OCI-LY1 (cell line): ENCODE measurements around the gene DALRD3.

Source experiments
- H2AFZ ChIP-seq: fragments of 200-600 bp; sonication (generic), shearing (Covaris generic); 2 replicates; pipeline ENCODE4 v1.6.0; 2014; ENCODE audit warnings: antibody characterized with exemption, mild to moderate bottlenecking, low read length
- H3F3A ChIP-seq: fragments of 200-600 bp; sonication (generic), shearing (Covaris generic); 2 replicates; pipeline ENCODE4 v1.6.0; 2014; ENCODE audit warnings: mild to moderate bottlenecking, antibody characterized with exemption, low read length, moderate library complexity; ENCODE audit not compliant: insufficient read depth
- H3K27ac ChIP-seq: fragments of 200-600 bp; sonication (generic); 2 replicates; pipeline ENCODE4 v1.5.1; 2014; ENCODE audit warnings: low read length, mixed run types, mild to moderate bottlenecking, low read depth; ENCODE audit not compliant: poor library complexity, severe bottlenecking
- H3K27me3 ChIP-seq: fragments of 200-600 bp; sonication (generic); 2 replicates; pipeline ENCODE4 v1.6.0; 2014; ENCODE audit warnings: antibody characterized with exemption, mild to moderate bottlenecking, low read length, moderate library complexity; ENCODE audit not compliant: insufficient read depth
- H3K36me3 ChIP-seq: fragments of 200-600 bp; sonication (generic); 2 replicates; pipeline ENCODE4 v1.6.1; 2014; ENCODE audit warnings: mild to moderate bottlenecking, antibody characterized with exemption, low read length, moderate library complexity, mixed read lengths; ENCODE audit not compliant: insufficient read depth
- H3K4me1 ChIP-seq: fragments of 200-600 bp; sonication (generic); 2 replicates; pipeline ENCODE4 v1.5.1; 2014; ENCODE audit warnings: mild to moderate bottlenecking, low read length, moderate library complexity; ENCODE audit not compliant: insufficient read depth, severe bottlenecking
- H3K4me2 ChIP-seq: fragments of 200-600 bp; sonication (generic), shearing (Covaris generic); 2 replicates; pipeline ENCODE4 v1.6.1; 2014; ENCODE audit warnings: low read length
- H3K4me3 ChIP-seq: fragments of 200-600 bp; sonication (generic); 2 replicates; pipeline ENCODE4 v1.5.1; 2014; ENCODE audit warnings: low read length, low read depth, mild to moderate bottlenecking, mixed read lengths; ENCODE audit not compliant: poor library complexity, severe bottlenecking
- H3K79me2 ChIP-seq: fragments of 200-600 bp; shearing (Covaris generic); 2 replicates; pipeline ENCODE4 v1.6.1; 2016; ENCODE audit warnings: mixed run types, low read length, mixed read lengths; ENCODE audit not compliant: insufficient read depth
- H3K9ac ChIP-seq: fragments of 200-600 bp; sonication (generic), shearing (Covaris generic); 2 replicates; pipeline ENCODE4 v1.6.1; 2014; ENCODE audit warnings: mild to moderate bottlenecking, low read length, mixed read lengths
- H3K9me2 ChIP-seq: fragments of 200-600 bp; sonication (generic), shearing (Covaris generic); 2 replicates; pipeline ENCODE4 v1.6.1; 2014; ENCODE audit warnings: low read depth, mild to moderate bottlenecking, low read length, mixed read lengths
- H3K9me3 ChIP-seq: fragments of 200-600 bp; shearing (Covaris generic); 2 replicates; pipeline ENCODE4 v1.6.1; 2014; ENCODE audit warnings: low read length, mixed read lengths
- H4K20me1 ChIP-seq: fragments of 200-600 bp; sonication (generic), shearing (Covaris generic); 2 replicates; pipeline ENCODE4 v1.6.0; 2016; ENCODE audit warnings: mild to moderate bottlenecking, low read length; ENCODE audit not compliant: insufficient read depth
- CTCF ChIP-seq: fragments of 200-600 bp; sonication (generic), shearing (Covaris generic); IDR thresholded peaks from 2 replicates; pipeline ENCODE4 v1.5.1; 2017; ENCODE audit warnings: mild to moderate bottlenecking, antibody characterized with exemption, low read length, moderate library complexity, mixed read lengths
- EZH2 ChIP-seq: fragments of 200-600 bp; sonication (generic), shearing (Covaris generic); IDR thresholded peaks from 2 replicates; pipeline ENCODE4 v1.8.0; 2017; ENCODE audit warnings: borderline replicate concordance, mixed run types, mild to moderate bottlenecking, antibody characterized with exemption, low read length, moderate library complexity, mixed read lengths

Gene DALRD3

DNA sequence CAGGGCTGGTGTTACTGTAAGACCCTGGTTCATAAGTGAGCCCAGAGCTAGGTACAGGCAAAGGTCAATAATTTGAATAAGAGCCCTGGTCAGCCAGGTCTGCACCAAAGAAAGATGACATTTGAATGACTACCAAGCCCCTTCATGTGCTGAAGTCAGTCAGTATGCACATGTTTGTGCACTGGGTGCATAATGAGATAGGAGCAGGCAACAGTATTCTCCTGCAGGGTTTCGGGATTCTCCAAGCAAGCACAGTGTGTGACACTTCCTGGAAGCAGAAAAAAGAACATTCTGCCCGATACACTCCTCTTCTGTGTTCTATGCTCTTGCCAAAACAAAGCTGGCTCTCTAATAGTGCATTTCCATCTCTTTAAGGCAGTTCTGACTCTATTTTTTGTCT is 16.3 kb upstream of the DALRD3 start:
- Histone ChIP-seq H3K4me3 (no peak overlapping the region), H3F3A (0 out of 2 replicates have a peak, but pooled peaks cover 1% of the 10 kb centered on the region), H3K4me1 (peaks cover 1% of the 10 kb centered on the region), H3K27ac (no peak overlapping the region), H2AFZ (no peak overlapping the region), H3K9ac (no peak overlapping the region), H3K79me2 (no peaks in the 10 kb centered on the region), H3K36me3 (peaks cover 72% of the 10 kb centered on the region), H3K4me2 (no peak overlapping the region), H3K27me3 (no peaks in the 10 kb centered on the region), H3K9me3 (no peaks in the 10 kb centered on the region), H4K20me1 (no peaks in the 10 kb centered on the region), H3K9me2 (no peaks in the 10 kb centered on the region)
- TF ChIP-seq CTCF: no peak
- no peak for TF ChIP-seq EZH2

GRCh38 chr3:49032646-49033304 is 14.4 kb upstream of the DALRD3 start:
- Histone ChIP-seq H3K9me3 (no peaks in the 10 kb centered on the region), H4K20me1 (no peaks in the 10 kb centered on the region), H3K36me3 (peaks cover 82% of the 10 kb centered on the region), H2AFZ (no peak overlapping the region), H3K9me2 (no peaks in the 10 kb centered on the region), H3K4me3 (no peak overlapping the region), H3K27ac (no peak overlapping the region), H3K9ac (no peak overlapping the region), H3K27me3 (no peaks in the 10 kb centered on the region), H3K4me1 (peaks cover 14% of the 10 kb centered on the region), H3F3A (0 out of 2 replicates have a peak, but pooled peaks cover 2% of the 10 kb centered on the region), H3K79me2 (no peaks in the 10 kb centered on the region), H3K4me2 (no peak overlapping the region)
- TF ChIP-seq CTCF: no peak
- TF ChIP-seq EZH2: no peak

DNA sequence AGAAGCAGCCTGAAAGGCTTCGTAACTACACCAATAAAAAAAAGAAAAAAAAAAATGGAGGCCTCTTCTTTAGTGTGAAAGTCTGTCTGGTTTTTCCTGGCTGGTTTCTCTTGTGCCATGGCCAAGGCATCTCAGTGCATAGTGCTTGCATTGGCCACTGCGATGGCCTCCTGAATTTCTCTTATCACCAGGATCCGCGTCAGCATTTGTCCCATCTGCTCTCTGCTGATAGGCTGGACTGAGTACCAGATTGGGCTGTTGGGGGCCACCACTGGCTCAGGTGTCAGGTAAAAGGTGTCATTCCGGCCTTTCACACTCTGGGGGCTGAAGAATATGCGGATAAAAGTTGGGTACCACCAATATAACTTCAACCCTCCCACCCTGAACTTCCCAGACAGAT is 11.9 kb upstream of the DALRD3 start:
- Histone ChIP-seq H4K20me1 (no peaks in the 10 kb centered on the region), H3K27me3 (no peaks in the 10 kb centered on the region), H2AFZ (no peak overlapping the region), H3K4me3 (no peak overlapping the region), H3F3A (0 out of 2 replicates have a peak, but pooled peaks cover 2% of the 10 kb centered on the region), H3K27ac (no peak overlapping the region), H3K79me2 (no peaks in the 10 kb centered on the region), H3K9me3 (no peaks in the 10 kb centered on the region), H3K4me2 (no peak overlapping the region), H3K9me2 (no peaks in the 10 kb centered on the region), H3K4me1 (peaks cover 34% of the 10 kb centered on the region), H3K36me3 (peaks cover 87% of the 10 kb centered on the region), H3K9ac (no peak overlapping the region)
- TF ChIP-seq CTCF (no peak), EZH2 (no peak)
